GM12891 (cell line): ENCODE results near the gene ACAA1.

ENCODE experiments used
- POLR2A ChIP-seq: IDR thresholded peaks from 2 replicates; pipeline ENCODE4 v1.6.1; 2011; ENCODE audit warnings: low read depth, low read length, control low read depth
- POLR2AphosphoS5 ChIP-seq: IDR thresholded peaks from 2 replicates; pipeline ENCODE4 v1.6.1; 2011; ENCODE audit warnings: low read depth, low read length, control low read depth
- TAF1 ChIP-seq: IDR thresholded peaks from 2 replicates; pipeline ENCODE4 v1.6.1; 2011; ENCODE audit warnings: low read depth, low read length, control low read depth

DNA sequence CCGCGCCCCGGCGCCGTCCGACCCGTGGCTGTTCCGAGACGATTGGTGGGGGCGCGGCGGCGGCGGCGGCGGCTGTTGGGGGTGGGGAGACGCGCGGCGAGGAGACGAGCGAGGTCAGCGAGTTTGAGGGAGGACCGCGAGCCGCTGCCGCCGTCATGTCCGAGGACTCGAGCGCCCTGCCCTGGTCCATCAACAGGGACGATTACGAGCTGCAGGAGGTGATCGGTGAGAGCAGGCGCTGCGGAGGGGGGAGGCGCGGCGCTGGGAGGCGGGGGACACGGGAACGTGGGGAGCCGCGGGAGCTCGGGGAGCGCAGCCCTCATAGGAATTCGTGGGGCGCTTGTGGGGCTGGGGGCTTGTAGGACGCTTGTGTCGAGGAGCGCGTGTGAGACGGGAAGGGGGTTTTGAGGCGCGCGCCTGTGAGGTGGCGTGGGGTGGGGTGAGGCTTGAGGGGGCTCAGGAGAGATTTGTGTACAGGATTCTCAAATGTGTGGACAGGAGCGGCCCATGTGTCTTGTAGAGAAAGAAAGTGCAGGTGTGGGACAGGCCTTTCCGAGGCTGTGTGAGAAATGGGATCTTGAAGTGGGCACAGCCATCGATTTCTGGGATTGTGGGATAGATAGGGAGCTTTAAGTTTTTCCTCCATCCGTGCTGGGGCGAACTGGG, 28.9 kb upstream of the ACAA1 start:
- TF ChIP-seq POLR2A, result no peak
- no peak for TF ChIP-seq POLR2AphosphoS5
- no peak for TF ChIP-seq TAF1
